OCI-LY7 (cell line): ENCODE data around the gene POC1A.

ENCODE experiments used
- CTCF ChIP-seq: fragments of 200-600 bp; sonication (generic); conservative IDR thresholded peaks from 2 replicates; pipeline ENCODE4 v1.5.1; 2014; ENCODE audit warnings: mild to moderate bottlenecking, antibody characterized with exemption, low read length, moderate library complexity, mixed read lengths
- EZH2phosphoT487 ChIP-seq: fragments of 200-600 bp; sonication (generic); IDR thresholded peaks from 2 replicates; pipeline ENCODE4 v1.6.1; 2018; ENCODE audit warnings: low read depth, borderline replicate concordance, mild to moderate bottlenecking, mixed run types, antibody characterized with exemption, low read length, moderate library complexity, mixed read lengths

GRCh38 chr3:52159503-52159902 lies 5.3 kb upstream of the POC1A start:
- TF ChIP-seq CTCF (no peak), EZH2phosphoT487 (no peak)
